ENCODE measurements around the gene PFKFB2.

Gene PFKFB2

DNA sequence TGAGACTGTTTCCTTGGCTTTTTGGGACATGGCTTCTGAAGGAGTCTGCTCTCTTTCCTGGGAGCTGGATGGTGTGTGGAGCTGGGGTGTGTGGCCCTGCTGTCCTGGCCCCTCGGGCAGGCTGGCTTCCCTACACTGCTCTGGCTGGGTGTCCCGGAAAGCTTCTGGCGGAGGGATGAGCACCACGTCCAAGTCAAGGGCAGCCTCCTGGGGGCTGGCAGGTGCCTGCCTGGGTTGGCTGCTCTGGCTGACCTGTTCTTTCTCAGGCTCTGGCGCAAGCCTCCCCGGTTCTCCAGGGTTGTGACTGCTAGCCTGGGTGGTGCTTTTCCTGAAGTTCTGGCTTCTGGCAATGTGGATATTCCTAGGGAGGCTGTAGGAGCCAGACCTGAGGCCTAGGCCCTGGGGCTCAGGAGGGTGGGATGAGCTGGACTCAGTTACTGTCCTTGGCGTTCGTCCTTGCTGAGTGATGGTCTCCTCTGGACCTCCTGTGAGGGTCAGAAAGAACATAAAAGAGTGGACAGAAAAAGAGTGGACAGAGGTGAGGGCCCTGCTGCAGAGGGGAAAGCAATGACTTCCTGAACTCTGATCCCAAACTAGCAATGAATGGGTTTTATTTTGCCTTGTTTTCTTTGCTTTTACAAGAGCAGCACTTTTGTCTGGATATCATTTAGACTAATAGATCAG, 29.9 kb upstream of the PFKFB2 start (continued):
- TF ChIP-seq, protein P1, sequence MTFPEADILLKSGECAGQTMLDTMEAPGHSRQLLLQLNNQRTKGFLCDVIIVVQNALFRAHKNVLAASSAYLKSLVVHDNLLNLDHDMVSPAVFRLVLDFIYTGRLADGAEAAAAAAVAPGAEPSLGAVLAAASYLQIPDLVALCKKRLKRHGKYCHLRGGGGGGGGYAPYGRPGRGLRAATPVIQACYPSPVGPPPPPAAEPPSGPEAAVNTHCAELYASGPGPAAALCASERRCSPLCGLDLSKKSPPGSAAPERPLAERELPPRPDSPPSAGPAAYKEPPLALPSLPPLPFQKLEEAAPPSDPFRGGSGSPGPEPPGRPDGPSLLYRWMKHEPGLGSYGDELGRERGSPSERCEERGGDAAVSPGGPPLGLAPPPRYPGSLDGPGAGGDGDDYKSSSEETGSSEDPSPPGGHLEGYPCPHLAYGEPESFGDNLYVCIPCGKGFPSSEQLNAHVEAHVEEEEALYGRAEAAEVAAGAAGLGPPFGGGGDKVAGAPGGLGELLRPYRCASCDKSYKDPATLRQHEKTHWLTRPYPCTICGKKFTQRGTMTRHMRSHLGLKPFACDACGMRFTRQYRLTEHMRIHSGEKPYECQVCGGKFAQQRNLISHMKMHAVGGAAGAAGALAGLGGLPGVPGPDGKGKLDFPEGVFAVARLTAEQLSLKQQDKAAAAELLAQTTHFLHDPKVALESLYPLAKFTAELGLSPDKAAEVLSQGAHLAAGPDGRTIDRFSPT (tag by site-specific recombination; IDR thresholded peaks at IDR 0.05), result no peak

DNA sequence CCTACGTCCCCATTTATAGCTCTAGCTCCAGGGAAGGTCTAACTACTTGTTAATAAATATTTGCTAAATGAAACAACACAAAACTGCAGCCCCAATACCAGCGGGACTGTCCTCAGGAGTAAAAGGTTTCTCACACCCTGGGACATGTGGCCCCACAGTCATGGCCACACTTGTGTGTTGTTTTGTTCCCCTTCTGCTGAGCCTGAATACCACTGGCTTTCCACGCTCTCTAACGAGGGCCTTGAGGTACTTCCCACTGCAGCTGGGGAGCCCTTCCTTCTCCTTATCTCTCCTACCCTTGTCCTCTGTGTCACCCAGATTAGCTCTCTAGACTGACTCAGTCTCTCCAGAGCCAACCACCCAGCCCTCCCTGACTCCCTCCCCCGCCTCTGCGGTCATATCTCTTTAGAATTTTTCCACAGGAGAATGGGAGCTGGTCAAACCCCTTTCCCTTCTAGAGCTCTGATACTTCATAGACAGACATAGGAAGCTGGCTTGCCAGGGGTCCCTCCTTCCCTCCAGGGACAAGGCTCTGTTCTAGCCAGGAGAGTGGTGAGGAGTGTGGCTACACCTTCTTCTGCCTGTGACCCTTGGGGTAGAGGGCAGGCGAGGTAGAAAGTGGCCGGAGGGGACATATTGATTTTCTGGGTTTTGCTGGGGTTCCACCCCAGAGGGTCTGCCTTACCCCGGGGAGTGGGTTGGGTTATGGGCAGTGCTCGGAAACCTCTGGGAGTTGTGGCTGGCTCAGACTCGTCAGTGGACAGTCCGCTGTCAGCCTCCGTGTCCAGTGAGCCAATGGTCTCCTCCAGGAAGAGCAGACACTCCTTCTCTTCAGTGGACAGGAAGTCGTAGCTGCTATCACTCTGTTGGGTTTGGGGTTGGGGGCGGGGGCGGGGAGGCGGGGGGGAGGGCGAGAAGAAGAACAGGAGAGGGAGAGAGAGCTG, 28.6 kb upstream of the PFKFB2 start:
- Histone ChIP-seq H3K36me3 (ENCODE audit: control insufficient read depth in 2 of 2, insufficient read depth in 1 of 2, low read length in 2 of 2) (no peaks in the 10 kb centered on the region), H3K27ac (ENCODE audit: extremely low read depth, low read depth, low read length) (no peak overlapping the region), H3K4me1 (ENCODE audit: control insufficient read depth, insufficient read depth, low read length) (no peaks in the 10 kb centered on the region), H3K4me3 (ENCODE audit: low read depth, low read length) (no peak overlapping the region), H3K9me3 (ENCODE audit: control insufficient read depth, insufficient read depth, low read depth, low read length) (no peaks in the 10 kb centered on the region)
- CTCF ChIA-PET, result interaction anchor here (0.6 kb wide), 2 partner anchors 29 to 310 kb away, joined by 3 read pairs; partner anchors contain the start of gene PFKFB2
- TF ChIP-seq KLF1 (tag by site-specific recombination; IDR thresholded peaks at IDR 0.05), result no peak
- TF ChIP-seq ZNF391 (tag by site-specific recombination; IDR thresholded peaks at IDR 0.05; ENCODE audit: borderline replicate concordance, low read depth), result no peak
- no peak for TF ChIP-seq ZNF341 (tag by site-specific recombination; IDR thresholded peaks at IDR 0.05; ENCODE audit: low read depth)
- no peak for TF ChIP-seq ZSCAN30 (tag by site-specific recombination; IDR thresholded peaks at IDR 0.05)
- no peak for TF ChIP-seq ZNF658 (tag by site-specific recombination; IDR thresholded peaks at IDR 0.05)
- TF ChIP-seq ZFP41 (tag by site-specific recombination; IDR thresholded peaks at IDR 0.05; ENCODE audit: borderline replicate concordance), result no peak
- POLR2A ChIA-PET, result no interaction called here

DNA sequence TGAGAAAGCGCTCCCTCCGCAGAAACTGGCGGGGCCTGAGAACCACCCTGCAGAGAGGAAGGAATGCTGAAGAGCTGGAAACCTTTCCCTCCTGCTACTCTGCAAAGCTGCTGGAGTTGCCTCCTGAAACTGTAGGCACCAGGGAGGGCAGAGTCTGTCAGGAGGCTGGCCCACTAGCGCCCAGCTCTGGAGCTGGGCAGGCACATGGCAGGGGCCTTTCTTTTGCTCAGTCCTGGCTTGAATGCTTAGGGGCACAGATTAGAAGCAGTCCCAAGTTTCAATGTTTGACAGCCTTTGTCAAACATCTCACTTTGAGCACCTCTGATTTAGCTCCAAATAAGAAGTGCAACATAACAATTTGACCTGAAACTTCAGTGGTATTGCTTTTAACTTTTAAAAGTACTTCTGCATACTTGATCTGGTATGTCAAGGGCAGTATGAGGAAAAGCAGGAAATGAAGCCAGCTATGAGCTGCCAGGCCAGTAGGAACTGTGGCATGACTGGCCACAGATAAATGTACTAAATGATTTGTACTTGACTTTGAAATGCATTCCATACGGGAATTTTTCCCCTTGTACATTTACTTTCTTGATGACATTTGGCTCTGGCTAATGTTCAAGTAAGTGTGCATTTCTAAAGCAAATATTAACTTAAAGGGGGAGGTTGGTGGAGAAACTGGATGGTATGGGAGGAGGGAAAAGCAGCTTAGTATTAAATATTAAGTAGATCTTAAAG, 27.8 kb upstream of the PFKFB2 start:
- H3K36me3 ChIP-seq (ENCODE audit: control insufficient read depth in 2 of 2, insufficient read depth in 1 of 2, low read length in 2 of 2), result no peaks in the 10 kb centered on the region
- CTCF ChIA-PET, result interaction anchor here (1.3 kb wide), 1 partner anchor 20 kb away, joined by 3 read pairs; no protein-coding TSS in a partner anchor
- POLR2A ChIA-PET, result no interaction called here
- H3K27ac ChIP-seq (ENCODE audit: extremely low read depth, low read depth, low read length), result no peak overlapping the region
- H3K9me3 ChIP-seq (ENCODE audit: control insufficient read depth, insufficient read depth, low read depth, low read length), result no peaks in the 10 kb centered on the region
- TF ChIP-seq, protein P2, sequence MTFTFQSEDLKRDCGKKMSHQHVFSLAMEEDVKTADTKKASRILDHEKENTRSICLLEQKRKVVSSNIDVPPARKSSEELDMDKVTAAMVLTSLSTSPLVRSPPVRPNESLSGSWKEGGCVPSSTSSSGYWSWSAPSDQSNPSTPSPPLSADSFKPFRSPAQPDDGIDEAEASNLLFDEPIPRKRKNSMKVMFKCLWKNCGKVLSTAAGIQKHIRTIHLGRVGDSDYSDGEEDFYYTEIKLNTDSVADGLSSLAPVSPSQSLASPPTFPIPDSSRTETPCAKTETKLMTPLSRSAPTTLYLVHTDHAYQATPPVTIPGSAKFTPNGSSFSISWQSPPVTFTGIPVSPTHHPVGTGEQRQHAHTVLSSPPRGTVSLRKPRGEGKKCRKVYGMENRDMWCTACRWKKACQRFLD (tag by site-specific recombination; IDR thresholded peaks at IDR 0.05), result no peak
- TF ChIP-seq ZXDB (tag by site-specific recombination; IDR thresholded peaks at IDR 0.05) (no peak), ZBTB48 (tag by site-specific recombination; IDR thresholded peaks at IDR 0.05) (no peak), ZNF302 (tag by site-specific recombination; IDR thresholded peaks at IDR 0.05; ENCODE audit: low read depth) (no peak), ZNF121 (tag by site-specific recombination; IDR thresholded peaks at IDR 0.05) (no peak), ZBTB17 (tag by site-specific recombination; IDR thresholded peaks at IDR 0.05) (no peak)
- H3K4me3 ChIP-seq (ENCODE audit: low read depth, low read length), result no peak overlapping the region
- no peaks in the 10 kb centered on the region for H3K4me1 ChIP-seq (ENCODE audit: control insufficient read depth, insufficient read depth, low read length)

DNA sequence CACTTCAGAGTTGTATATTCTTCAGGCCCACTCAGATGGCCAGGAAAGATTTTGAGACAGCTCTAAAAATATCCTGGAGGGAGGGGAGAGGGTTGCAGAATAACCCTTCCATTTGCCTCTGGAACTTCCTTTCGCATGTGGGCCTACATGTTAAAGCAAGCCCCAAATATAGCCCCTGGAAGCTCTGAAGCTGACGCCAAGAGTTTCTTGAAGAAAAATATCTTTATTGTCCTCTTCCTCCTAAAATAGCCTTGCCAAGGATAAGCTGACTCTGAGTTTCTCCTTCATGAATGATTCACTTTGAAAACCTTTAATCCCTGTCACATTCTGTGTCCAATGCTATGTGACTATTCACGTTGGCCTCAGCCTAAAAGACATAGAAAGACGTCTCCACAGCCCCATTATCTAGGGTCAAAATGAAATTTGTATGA, 27.0 kb upstream of the PFKFB2 start:
- H3K27ac ChIP-seq (ENCODE audit: extremely low read depth, low read depth, low read length), result no peak overlapping the region
- H3K4me1 ChIP-seq (ENCODE audit: control insufficient read depth, insufficient read depth, low read length), result no peaks in the 10 kb centered on the region
- H3K4me3 ChIP-seq (ENCODE audit: low read depth, low read length), result no peak overlapping the region
- H3K9me3 ChIP-seq (ENCODE audit: control insufficient read depth, insufficient read depth, low read depth, low read length), result no peaks in the 10 kb centered on the region
- POLR2A ChIA-PET, result no interaction called here
- no peaks in the 10 kb centered on the region for H3K36me3 ChIP-seq (ENCODE audit: control insufficient read depth in 2 of 2, insufficient read depth in 1 of 2, low read length in 2 of 2)
- CTCF ChIA-PET, result interaction anchor here (1.3 kb wide), 1 partner anchor 21 kb away, joined by 3 read pairs; no protein-coding TSS in a partner anchor
- no peak for TF ChIP-seq ZNF112 (tag by site-specific recombination; IDR thresholded peaks at IDR 0.05)
- TF ChIP-seq ZNF664 (tag by site-specific recombination; IDR thresholded peaks at IDR 0.05), result no peak
- TF ChIP-seq, protein P3, sequence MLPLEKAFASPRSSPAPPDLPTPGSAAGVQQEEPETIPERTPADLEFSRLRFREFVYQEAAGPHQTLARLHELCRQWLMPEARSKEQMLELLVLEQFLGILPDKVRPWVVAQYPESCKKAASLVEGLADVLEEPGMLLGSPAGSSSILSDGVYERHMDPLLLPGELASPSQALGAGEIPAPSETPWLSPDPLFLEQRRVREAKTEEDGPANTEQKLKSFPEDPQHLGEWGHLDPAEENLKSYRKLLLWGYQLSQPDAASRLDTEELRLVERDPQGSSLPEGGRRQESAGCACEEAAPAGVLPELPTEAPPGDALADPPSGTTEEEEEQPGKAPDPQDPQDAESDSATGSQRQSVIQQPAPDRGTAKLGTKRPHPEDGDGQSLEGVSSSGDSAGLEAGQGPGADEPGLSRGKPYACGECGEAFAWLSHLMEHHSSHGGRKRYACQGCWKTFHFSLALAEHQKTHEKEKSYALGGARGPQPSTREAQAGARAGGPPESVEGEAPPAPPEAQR (tag by site-specific recombination; IDR thresholded peaks at IDR 0.05), result no peak
- no peak for TF ChIP-seq ZNF221 (tag by site-specific recombination; IDR thresholded peaks at IDR 0.05; ENCODE audit: borderline replicate concordance)

All from HEK293 (cell line).